GM19452 (cell line): ENCODE data around the gene ITPRID2.
A peak's percentile ranks its signal among the peaks of the same experiment; 100 is the strongest.

Source experiments
- ATAC-seq: cut with Tn5 transposase; IDR thresholded peaks from one replicate; pipeline ENCODE4 v1.9.1; 2021; ENCODE audit not compliant: unreplicated experiment

The ITPRID2 gene

GRCh38 chr2:181879295-181879694, 12.2 kb upstream of the ITPRID2 start:
- no peak for ATAC-seq

GRCh38 chr2:181882246-181883020, 9.1 kb upstream of the ITPRID2 start:
- no peak for ATAC-seq

GRCh38 chr2:181884601-181885000, 6.9 kb upstream of the ITPRID2 start:
- no peak for ATAC-seq

GRCh38 chr2:181885096-181885495, 6.4 kb upstream of the ITPRID2 start:
- ATAC-seq = no peak

- no peak for ATAC-seq
Observed at GRCh38 chr2:181886192-181886591, 5.3 kb upstream of the ITPRID2 start.

GRCh38 chr2:181887045-181887444, 4.5 kb upstream of the ITPRID2 start:
- no peak for ATAC-seq

- no peak for ATAC-seq
Observed at GRCh38 chr2:181889776-181890175, 1.8 kb upstream of the ITPRID2 start.

- ATAC-seq = no peak
Observed at GRCh38 chr2:181890271-181890670, 1.3 kb upstream of the ITPRID2 start.

- peak; percentile 53 for ATAC-seq
Observed at GRCh38 chr2:181891966-181892798, 652 bp downstream of the ITPRID2 start.

GRCh38 chr2:181892799-181893435, 1.4 kb downstream of the ITPRID2 start:
- ATAC-seq = no peak

- no peak for ATAC-seq
Observed at GRCh38 chr2:181894381-181894780, 2.9 kb downstream of the ITPRID2 start.

- ATAC-seq = no peak
Observed at GRCh38 chr2:181895818-181896217, 4.3 kb downstream of the ITPRID2 start.

- ATAC-seq = no peak
Observed at GRCh38 chr2:181896286-181896685, 4.8 kb downstream of the ITPRID2 start.

- ATAC-seq = no peak
Observed at GRCh38 chr2:181900007-181900651, 8.6 kb downstream of the ITPRID2 start.

- ATAC-seq = no peak
Observed at GRCh38 chr2:181902625-181903024, 11.1 kb downstream of the ITPRID2 start.

GRCh38 chr2:181904022-181904632, 12.6 kb downstream of the ITPRID2 start:
- no peak for ATAC-seq

GRCh38 chr2:181907057-181907456, 15.5 kb downstream of the ITPRID2 start:
- ATAC-seq = no peak

- ATAC-seq = no peak
Observed at GRCh38 chr2:181907635-181908034, 16.1 kb downstream of the ITPRID2 start.

GRCh38 chr2:181910028-181910831, 18.7 kb downstream of the ITPRID2 start:
- no peak for ATAC-seq

- ATAC-seq = no peak
Observed at GRCh38 chr2:181911830-181912229, 20.3 kb downstream of the ITPRID2 start.
